Activated T-cell treated with anti-CD3 and anti-CD28 coated beads, Interleukin-2, amount 50 U/mL, for 24 hours (primary cell): ENCODE results near the gene KCNMB2.

Source experiments
- DNase-seq: peaks from one replicate; pipeline ENCODE4 v3.0.0-alpha.2; 2020
- H3K27ac Mint-ChIP-seq: 2 replicates; pipeline ENCODE4 v1.8.0; 2020; ENCODE audit warnings: mild to moderate bottlenecking, mixed read lengths
- H3K27me3 Mint-ChIP-seq: 2 replicates; pipeline ENCODE4 v1.8.0; 2020; ENCODE audit warnings: mixed read lengths
- H3K36me3 Mint-ChIP-seq: 2 replicates; pipeline ENCODE4 v1.8.0; 2020; ENCODE audit warnings: low read depth, mixed read lengths
- H3K4me1 Mint-ChIP-seq: 2 replicates; pipeline ENCODE4 v1.8.0; 2020; ENCODE audit warnings: low read depth, mixed read lengths
- H3K4me3 Mint-ChIP-seq: 2 replicates; pipeline ENCODE4 v1.8.0; 2020; ENCODE audit warnings: mild to moderate bottlenecking, moderate library complexity, mixed read lengths
- H3K9me3 Mint-ChIP-seq: 2 replicates; pipeline ENCODE4 v1.8.0; 2020; ENCODE audit warnings: mixed read lengths

KCNMB2 gene

DNA sequence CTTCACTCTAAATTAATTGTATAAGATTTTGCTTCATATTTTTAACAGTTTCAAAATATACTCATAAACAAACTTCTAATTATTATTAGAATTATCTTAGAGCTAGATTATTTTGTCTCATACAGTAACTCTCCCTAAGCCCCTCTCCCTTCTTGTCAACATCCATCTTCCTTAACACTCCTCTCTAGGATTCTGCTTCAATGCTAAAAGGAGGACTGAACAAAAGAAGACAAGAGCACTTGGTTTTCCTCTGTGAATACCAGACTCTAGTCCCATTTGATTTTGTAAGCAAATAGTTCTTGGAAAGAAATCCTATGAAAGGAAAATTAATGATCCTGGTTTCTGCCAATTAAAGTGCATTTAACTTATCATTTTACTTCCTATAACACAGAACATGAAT lies 91.8 kb downstream of the KCNMB2 start:
- H3K4me3 Mint-ChIP-seq: no peak overlapping the region
- no peaks in the 10 kb centered on the region for H3K4me1 Mint-ChIP-seq
- H3K27me3 Mint-ChIP-seq: no peaks in the 10 kb centered on the region
- no peaks in the 10 kb centered on the region for H3K9me3 Mint-ChIP-seq
- no peak for DNase-seq
- H3K36me3 Mint-ChIP-seq: no peaks in the 10 kb centered on the region
- no peak overlapping the region for H3K27ac Mint-ChIP-seq

GRCh38 chr3:178629430-178630178 lies 93.4 kb downstream of the KCNMB2 start:
- H3K4me1 Mint-ChIP-seq: no peaks in the 10 kb centered on the region
- DNase-seq: no peak
- no peaks in the 10 kb centered on the region for H3K36me3 Mint-ChIP-seq
- no peaks in the 10 kb centered on the region for H3K27me3 Mint-ChIP-seq
- H3K4me3 Mint-ChIP-seq: no peak overlapping the region
- H3K9me3 Mint-ChIP-seq: peaks cover 7% of the 10 kb centered on the region
- no peak overlapping the region for H3K27ac Mint-ChIP-seq

DNA sequence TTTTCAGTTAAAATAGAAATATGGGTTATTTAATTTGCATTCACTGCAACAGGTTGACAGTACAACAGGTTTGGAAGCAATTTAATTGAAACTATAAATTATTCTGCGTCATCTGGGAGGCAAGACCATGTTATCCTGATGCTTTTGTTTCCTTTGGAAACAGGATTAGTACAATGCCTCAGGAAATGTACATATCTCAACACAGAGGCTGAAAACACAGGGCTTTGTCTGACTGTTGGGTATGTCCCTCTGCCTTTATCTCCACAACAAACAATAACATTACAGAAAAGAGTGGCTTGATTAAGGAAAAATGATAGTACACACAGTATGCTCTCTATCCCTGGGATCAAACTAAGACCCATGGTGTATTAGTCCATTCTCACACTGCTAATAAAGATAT lies 95.7 kb downstream of the KCNMB2 start:
- no peak overlapping the region for H3K4me3 Mint-ChIP-seq
- no peaks in the 10 kb centered on the region for H3K27me3 Mint-ChIP-seq
- peaks cover 7% of the 10 kb centered on the region for H3K9me3 Mint-ChIP-seq
- H3K36me3 Mint-ChIP-seq: no peaks in the 10 kb centered on the region
- no peak for DNase-seq
- H3K27ac Mint-ChIP-seq: no peak overlapping the region
- no peaks in the 10 kb centered on the region for H3K4me1 Mint-ChIP-seq

GRCh38 chr3:178634975-178635374 lies 98.7 kb downstream of the KCNMB2 start:
- Mint-ChIP-seq H3K27me3 (no peaks in the 10 kb centered on the region), H3K27ac (no peak overlapping the region), H3K4me3 (no peak overlapping the region), H3K36me3 (no peaks in the 10 kb centered on the region), H3K9me3 (peaks cover 7% of the 10 kb centered on the region), H3K4me1 (no peaks in the 10 kb centered on the region)
- DNase-seq: no peak

- Mint-ChIP-seq H3K36me3 (no peaks in the 10 kb centered on the region), H3K4me1 (no peaks in the 10 kb centered on the region), H3K27me3 (no peaks in the 10 kb centered on the region), H3K4me3 (no peak overlapping the region), H3K27ac (no peak overlapping the region), H3K9me3 (peaks cover 7% of the 10 kb centered on the region)
- DNase-seq: no peak
Measured at GRCh38 chr3:178637802-178638201, 101.6 kb downstream of the KCNMB2 start.

DNA sequence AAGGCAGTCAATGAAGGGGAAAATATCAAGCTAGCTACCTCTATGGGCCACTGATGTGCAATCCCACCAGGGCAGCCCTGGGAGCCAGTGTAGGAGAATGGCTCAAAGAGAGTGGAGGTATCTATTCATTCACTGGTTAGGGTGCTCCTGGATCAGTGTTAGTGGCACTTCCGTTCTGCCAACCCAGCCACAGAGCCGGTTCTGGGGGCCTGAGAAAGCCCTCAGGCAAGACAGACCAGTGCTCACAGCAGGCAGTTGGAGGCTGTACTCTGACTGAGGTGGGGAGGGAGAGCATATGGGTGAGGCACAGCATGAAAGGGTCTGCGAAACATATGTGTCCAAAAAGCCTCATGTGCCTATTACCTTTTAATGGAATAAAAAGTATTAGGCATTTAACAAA lies 109.3 kb downstream of the KCNMB2 start:
- no peaks in the 10 kb centered on the region for H3K36me3 Mint-ChIP-seq

DNA sequence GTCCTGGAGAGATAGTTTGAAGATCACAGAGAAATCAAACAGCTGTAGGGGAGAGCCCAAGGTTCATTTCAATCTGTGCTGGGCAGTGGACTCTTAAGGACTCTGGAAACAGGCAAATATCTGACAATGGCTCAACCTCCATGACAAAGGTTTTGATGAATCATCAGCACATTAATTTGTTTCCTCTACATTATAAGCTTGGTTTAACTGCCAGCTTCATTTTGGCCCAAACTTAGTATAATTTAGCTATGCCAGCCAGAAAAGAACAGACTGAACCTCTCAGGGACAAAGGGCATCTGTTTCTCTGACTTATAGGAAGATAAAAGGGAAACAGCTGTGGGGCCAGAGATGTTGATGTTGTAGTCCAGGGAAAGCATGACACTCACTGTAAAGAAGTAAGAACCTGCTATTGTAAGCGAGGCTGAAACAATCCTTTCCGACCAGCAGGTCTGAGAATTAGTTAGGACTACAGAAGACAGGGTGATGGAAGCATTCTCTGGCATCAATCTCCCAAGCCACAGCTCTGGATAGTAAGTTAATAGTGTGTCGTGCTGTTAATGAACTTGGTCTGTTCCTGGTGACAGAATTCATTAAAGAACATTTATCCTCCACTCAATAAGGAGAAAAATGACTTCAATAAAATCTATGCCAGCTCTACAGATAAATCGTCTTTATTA lies 110.1 kb downstream of the KCNMB2 start:
- no peaks in the 10 kb centered on the region for H3K36me3 Mint-ChIP-seq
- no peak overlapping the region for H3K27ac Mint-ChIP-seq
- no peak for DNase-seq
- H3K4me1 Mint-ChIP-seq: no peaks in the 10 kb centered on the region
- H3K27me3 Mint-ChIP-seq: peaks cover 2% of the 10 kb centered on the region
- H3K9me3 Mint-ChIP-seq: no peaks in the 10 kb centered on the region
- no peak overlapping the region for H3K4me3 Mint-ChIP-seq

More for the DNA sequence above, 109.3 kb downstream of the KCNMB2 start:
- DNase-seq: no peak
- Mint-ChIP-seq H3K27ac (no peak overlapping the region), H3K27me3 (no peaks in the 10 kb centered on the region), H3K4me3 (no peak overlapping the region), H3K9me3 (no peaks in the 10 kb centered on the region), H3K4me1 (no peaks in the 10 kb centered on the region)

- Mint-ChIP-seq H3K36me3 (no peaks in the 10 kb centered on the region), H3K27ac (no peak overlapping the region), H3K4me3 (no peak overlapping the region), H3K9me3 (no peaks in the 10 kb centered on the region), H3K4me1 (no peaks in the 10 kb centered on the region), H3K27me3 (peaks cover 5% of the 10 kb centered on the region)
- no peak for DNase-seq
Measured at GRCh38 chr3:178655488-178655887, 119.3 kb downstream of the KCNMB2 start.

DNA sequence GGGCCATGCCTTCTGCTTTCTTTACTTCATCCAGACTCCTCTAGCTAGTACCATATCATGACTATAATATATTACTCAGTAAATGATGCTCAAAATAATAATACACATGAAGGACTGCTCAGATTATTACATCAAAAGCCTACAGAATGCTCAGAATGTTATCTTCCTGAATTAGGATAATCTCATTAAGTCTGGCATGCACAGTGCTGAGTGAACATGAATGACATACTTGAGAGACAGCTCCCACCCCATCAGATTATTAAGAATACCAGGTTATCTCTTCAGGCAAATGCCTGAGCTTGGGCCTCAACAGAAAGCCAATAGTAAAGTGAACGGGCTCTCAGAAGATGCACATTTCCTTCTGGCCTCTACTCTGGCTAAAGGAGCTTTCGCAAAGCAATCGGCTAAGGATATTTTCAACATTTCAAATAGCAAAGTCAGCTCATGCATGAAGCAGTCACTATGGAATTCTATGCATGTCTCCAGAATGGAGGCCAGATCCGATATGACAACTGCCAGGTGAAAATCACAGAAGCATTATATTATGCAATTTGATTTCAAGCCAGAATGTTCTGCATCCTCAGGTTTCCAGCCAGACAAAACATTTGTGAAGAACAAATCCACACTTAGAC lies 122.6 kb downstream of the KCNMB2 start:
- H3K9me3 Mint-ChIP-seq: no peaks in the 10 kb centered on the region
- H3K27me3 Mint-ChIP-seq: peaks cover 3% of the 10 kb centered on the region
- no peaks in the 10 kb centered on the region for H3K36me3 Mint-ChIP-seq
- no peak for DNase-seq
- no peaks in the 10 kb centered on the region for H3K4me1 Mint-ChIP-seq
- H3K27ac Mint-ChIP-seq: no peak overlapping the region
- H3K4me3 Mint-ChIP-seq: no peak overlapping the region

DNA sequence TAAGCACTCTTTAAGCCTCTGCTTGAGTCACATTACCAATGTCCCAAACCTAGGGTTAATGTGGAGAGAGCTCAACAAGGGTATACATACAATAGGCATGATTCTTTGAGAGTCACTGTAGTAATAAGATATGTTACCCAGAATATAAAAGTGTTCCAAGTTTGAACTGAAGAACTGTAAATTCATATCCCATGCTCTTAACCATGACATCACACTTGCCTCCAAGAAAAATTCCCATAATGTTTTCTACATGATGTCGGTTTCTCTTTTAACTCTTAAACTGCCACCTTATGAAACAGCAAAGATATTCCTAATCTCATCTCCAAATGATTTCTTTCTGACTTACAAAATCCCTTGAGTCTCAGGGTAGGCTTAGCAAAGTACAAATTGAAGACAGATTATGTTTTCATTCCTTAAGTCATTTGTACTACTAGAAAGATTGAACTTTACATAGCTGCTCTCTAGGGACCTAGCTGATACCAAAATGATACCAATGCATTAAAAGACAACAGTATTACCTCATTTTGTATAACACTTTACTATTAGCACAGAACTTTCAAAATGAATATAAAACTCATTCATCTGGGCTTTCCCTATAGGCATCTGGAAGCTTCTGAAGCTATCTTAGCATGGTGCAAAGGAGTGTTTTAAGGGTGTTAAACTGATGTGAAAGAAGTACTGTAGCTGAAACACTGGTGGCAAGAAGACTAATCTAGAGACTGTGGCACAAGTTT lies 127.1 kb downstream of the KCNMB2 start:
- Mint-ChIP-seq H3K27ac (no peak overlapping the region), H3K4me1 (no peaks in the 10 kb centered on the region), H3K27me3 (peaks cover 2% of the 10 kb centered on the region), H3K4me3 (no peak overlapping the region), H3K9me3 (no peaks in the 10 kb centered on the region), H3K36me3 (no peaks in the 10 kb centered on the region)
- DNase-seq: no peak

GRCh38 chr3:178665747-178666146 lies 129.5 kb downstream of the KCNMB2 start:
- no peaks in the 10 kb centered on the region for H3K9me3 Mint-ChIP-seq
- no peaks in the 10 kb centered on the region for H3K36me3 Mint-ChIP-seq

DNA sequence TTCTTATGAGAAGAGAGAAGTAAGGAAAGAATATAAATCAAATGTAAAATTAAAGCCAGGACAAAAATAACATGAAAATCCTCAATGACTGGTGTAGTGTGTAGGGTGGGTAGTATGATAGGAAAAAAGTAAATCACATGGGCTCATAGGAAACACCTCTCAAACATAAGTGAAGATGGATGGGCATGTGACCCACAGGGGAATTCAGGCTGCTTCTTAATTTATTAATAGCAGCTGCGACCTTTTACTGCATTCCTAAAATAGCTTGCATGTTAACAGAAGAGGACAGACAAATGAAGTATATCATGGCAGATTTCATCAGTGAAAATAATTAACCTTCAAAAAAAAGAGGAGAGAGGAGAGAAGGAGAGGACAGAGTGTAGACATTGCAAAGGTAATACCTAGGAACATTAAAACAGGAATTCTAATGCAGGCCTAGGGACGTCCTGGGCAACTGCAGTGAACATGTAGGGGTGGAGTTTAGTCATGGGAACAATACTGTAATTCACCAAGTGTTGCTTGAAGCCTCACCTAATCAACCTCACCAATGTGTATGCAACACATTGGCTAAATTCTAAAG lies 132.9 kb downstream of the KCNMB2 start:
- H3K27me3 Mint-ChIP-seq: peaks cover 2% of the 10 kb centered on the region
- no peaks in the 10 kb centered on the region for H3K9me3 Mint-ChIP-seq
- DNase-seq: no peak
- no peak overlapping the region for H3K4me3 Mint-ChIP-seq
- no peaks in the 10 kb centered on the region for H3K36me3 Mint-ChIP-seq
- H3K27ac Mint-ChIP-seq: no peak overlapping the region
- peaks cover 2% of the 10 kb centered on the region for H3K4me1 Mint-ChIP-seq

More at GRCh38 chr3:178665747-178666146, 129.5 kb downstream of the KCNMB2 start:
- Mint-ChIP-seq H3K4me1 (peaks cover 2% of the 10 kb centered on the region), H3K4me3 (no peak overlapping the region), H3K27me3 (peaks cover 2% of the 10 kb centered on the region), H3K27ac (no peak overlapping the region)
- no peak for DNase-seq

DNA sequence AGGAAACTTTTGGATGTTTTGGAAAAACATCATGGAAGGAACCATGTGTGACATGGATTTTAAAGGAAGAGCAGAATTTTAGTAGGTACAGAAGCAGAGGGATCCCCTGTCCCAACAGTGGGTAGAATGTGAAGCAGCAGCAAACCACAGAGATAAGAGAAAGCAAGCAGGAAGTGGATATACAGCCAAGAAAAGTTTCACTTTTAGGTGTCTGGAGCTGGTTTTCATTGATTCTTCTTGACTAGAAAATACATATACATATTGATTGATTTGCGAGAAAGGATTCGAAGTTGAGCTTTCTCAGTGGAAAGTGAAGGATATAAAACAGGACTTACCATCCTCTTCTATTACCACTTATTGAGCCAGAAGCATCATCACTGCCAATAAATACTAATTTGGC lies 133.5 kb downstream of the KCNMB2 start:
- no peaks in the 10 kb centered on the region for H3K9me3 Mint-ChIP-seq
- no peaks in the 10 kb centered on the region for H3K36me3 Mint-ChIP-seq
- H3K4me3 Mint-ChIP-seq: no peak overlapping the region
- H3K4me1 Mint-ChIP-seq: peaks cover 2% of the 10 kb centered on the region
- peaks cover 2% of the 10 kb centered on the region for H3K27me3 Mint-ChIP-seq
- no peak for DNase-seq
- no peak overlapping the region for H3K27ac Mint-ChIP-seq

GRCh38 chr3:178671377-178671776 lies 135.1 kb downstream of the KCNMB2 start:
- Mint-ChIP-seq H3K27me3 (peaks cover 2% of the 10 kb centered on the region), H3K9me3 (no peaks in the 10 kb centered on the region), H3K4me1 (peaks cover 2% of the 10 kb centered on the region)

More at GRCh38 chr3:178671377-178671776, 135.1 kb downstream of the KCNMB2 start:
- Mint-ChIP-seq H3K4me3 (no peak overlapping the region), H3K36me3 (no peaks in the 10 kb centered on the region), H3K27ac (no peak overlapping the region)
- DNase-seq: no peak
